HepG2 (cell line): ENCODE measurements around the gene CFAP61. TPM values are rescaled to one million over a fixed set of nuclear protein-coding genes. Genes with fewer than 3 reads are reported as not detected.

ENCODE experiments used
- ATAC-seq: fragments of 200-7000 bp; cut with Tn5 transposase; 3 replicates; pipeline ENCODE4 v1.9.1; 2020; ENCODE audit warnings: mild to moderate bottlenecking, moderate library complexity
- BruUV-seq: library from RNA; stranded (reverse); fragments of 400-500 nt; replicated peaks from 2 replicates; lab custom pipeline; 2021; lab: Mats Ljungman, UMichigan
- CTCF ChIA-PET: fragments of 300-600 bp; formaldehyde crosslinking; extraction: SDS; loops from one replicate; lab custom pipeline; 2021; ENCODE audit warnings: low total read pairs, inconsistent platforms, low intra/inter-chr PET ratio; lab: Yijun Ruan, JAX
- POLR2A ChIA-PET: fragments of 350-600 bp; sonication (Branson Sonifier 250); formaldehyde crosslinking; loops from one replicate; lab custom pipeline; 2020; ENCODE audit warnings: antibody characterized with exemption, inconsistent platforms; lab: Yijun Ruan, JAX
- DNase-seq: peaks from one replicate; pipeline ENCODE4 v3.0.0-alpha.2; 2015; ENCODE audit warnings: low spot score
- FAIRE-seq: peaks from 3 replicates; lab custom pipeline; 2011; peaks lifted over from hg19 to GRCh38; lab: Jason Lieb, UNC
- H2AFZ ChIP-seq: one replicate; pipeline ENCODE4 v1.6.1; 2011; ENCODE audit warnings: low read length, inconsistent platforms
- H3K27ac ChIP-seq: fragments of 300-600 bp; 3 replicates; pipeline ENCODE4 v1.8.0; 2011; ENCODE audit warnings: mixed run types, mild to moderate bottlenecking, mixed read lengths, low read length, inconsistent platforms; ENCODE audit not compliant: insufficient read depth; ENCODE audit errors: extremely low read length
- H3K27me3 ChIP-seq, 2 experiments: fragments of 200-600 bp in 1 of 2; 2 replicates in 1 of 2; 3 replicates in 1 of 2; pipeline versions ENCODE4 v1.6.0 to v1.8.0; 2011; ENCODE audit warnings: low read length in 2 of 2, mild to moderate bottlenecking in 2 of 2, moderate library complexity in 2 of 2, inconsistent platforms in 1 of 2; ENCODE audit not compliant: insufficient read depth in 2 of 2, control insufficient read depth in 1 of 2
- H3K36me3 ChIP-seq, 2 experiments: fragments of 200-600 bp in 1 of 2; replicated peaks in 1 of 2; 2 replicates in 1 of 2; 3 replicates in 1 of 2; pipeline versions ENCODE4 v1.5.1 to v1.8.0; 2011; ENCODE audit warnings: low read length in 2 of 2, inconsistent platforms in 1 of 2; ENCODE audit not compliant: insufficient read depth in 2 of 2, control insufficient read depth in 1 of 2
- H3K4me1 ChIP-seq: 2 replicates; pipeline ENCODE4 v1.5.1; 2012; ENCODE audit warnings: low read length, inconsistent platforms; ENCODE audit not compliant: insufficient read depth
- H3K4me2 ChIP-seq: 2 replicates; pipeline ENCODE4 v1.6.0; 2011; ENCODE audit warnings: low read depth, low read length, inconsistent platforms
- H3K4me3 ChIP-seq, 3 experiments: fragments of 200-600 bp in 1 of 3; sonication (generic), shearing (Covaris generic) in 1 of 3; replicated peaks in 1 of 3; 2 replicates each; pipeline ENCODE4 v1.5.1; 2011 to 2016; ENCODE audit warnings: low read length in 3 of 3, inconsistent platforms in 2 of 3, low read depth in 2 of 3, mild to moderate bottlenecking in 2 of 3, control low read depth in 1 of 3, mixed read lengths in 1 of 3; ENCODE audit not compliant: insufficient read depth in 1 of 3
- H3K79me2 ChIP-seq: one replicate; pipeline ENCODE4 v1.6.1; 2011; ENCODE audit warnings: low read length, inconsistent platforms; ENCODE audit not compliant: insufficient read depth
- H3K9ac ChIP-seq: 2 replicates; pipeline ENCODE4 v1.6.0; 2011; ENCODE audit warnings: mild to moderate bottlenecking, low read depth, low read length, inconsistent platforms; ENCODE audit not compliant: insufficient read depth
- H3K9me3 ChIP-seq: 2 replicates; pipeline ENCODE4 v1.5.1; 2012; ENCODE audit warnings: mild to moderate bottlenecking, low read length
- H4K20me1 ChIP-seq: 2 replicates; pipeline ENCODE4 v1.6.0; 2011; ENCODE audit warnings: inconsistent platforms, mild to moderate bottlenecking, low read length, moderate library complexity; ENCODE audit not compliant: insufficient read depth
- PLSCR1 ChIP-seq: sonication (generic); formaldehyde crosslinking; IDR thresholded peaks from 2 replicates; pipeline ENCODE4 v1.5.0; 2020; ENCODE audit warnings: missing genetic modification reagents, mild to moderate bottlenecking, borderline replicate concordance
- SNAI1 ChIP-seq: sonication (generic); formaldehyde crosslinking; IDR thresholded peaks from 2 replicates; pipeline ENCODE4 v1.5.0; 2020; ENCODE audit warnings: mild to moderate bottlenecking, missing genetic modification reagents, borderline replicate concordance
- ZNF12 ChIP-seq: sonication (generic); formaldehyde crosslinking; IDR thresholded peaks from 2 replicates; pipeline ENCODE4 v1.5.0; 2020; ENCODE audit warnings: missing genetic modification reagents
- WGBS: methylation state at CpG from one replicate; pipeline ENCODE4 v1.1.6; 2017; ENCODE audit warnings: low lambda C conversion rate; 5-methylcytosine and 5-hydroxymethylcytosine counted together
- in situ Hi-C: cut with HindIII; loops from 2 replicates; pipeline ENCODE4 v1.10.0; 2017; ENCODE audit warnings: low pct_unique_long_range_greater_than_20kb; ENCODE audit not compliant: extremely low pct_ligation_motif_present
- intact Hi-C: fragments of 100-400 bp; cut with micrococcal nuclease; formaldehyde crosslinking; loops from one replicate; pipeline ENCODE4 v1.10.0; 2022; ENCODE audit not compliant: unreplicated experiment
- polyA plus RNA-seq, 8 experiments: library from polyadenylated mRNA; depleted of rRNA in 3 of 8; stranded (reverse) in 7 of 8; unstranded in 1 of 8; fragments of >200 nt; fragmentation: Illumina TruSeq in 4 of 8; extraction: Trizol in 4 of 8; gene quantifications; 2 replicates each; pipeline versions ENCODE4 v1.2.1 to v1.2.3, GENCODE V29; 2011 to 2016; ENCODE audit warnings: low read depth in 4 of 8, missing spikeins in 1 of 8, mixed read lengths in 1 of 8; ENCODE audit not compliant: insufficient read depth in 1 of 8
- total RNA-seq, 5 experiments: library from RNA; depleted of rRNA; stranded (reverse); fragments of >200 nt; fragmentation: Illumina TruSeq; extraction: Trizol; gene quantifications; 2 replicates each; pipeline ENCODE4 v1.2.3, GENCODE V29; 2016; ENCODE audit warnings: low read depth in 1 of 5

The CFAP61 gene
- total and polyA plus RNA-seq, 2 of the 13 experiments (the other 11 are each of a cell fraction or from before 2014, with no cell fraction given): 0.27 TPM; not detected in 1

GRCh38 chr20:20023395-20023794 lies 28.9 kb upstream of the CFAP61 start:
- CTCF ChIA-PET: no interaction called here
- Histone ChIP-seq H3K27ac (no peak overlapping the region), H3K4me3 (no peak overlapping the region), H3K9ac (no peak overlapping the region)
- intact Hi-C loops: no loop called here
- TF ChIP-seq ZNF12 (CRISPR knock-in tag) (peak; percentile 78), PLSCR1 (no peak)
- TF ChIP-seq, all 625 proteins: peak for 1
- over 99% methylated on average over 3 of the region's 3 CpGs for WGBS
- DNase-seq (no peak), ATAC-seq (no peak), FAIRE-seq (no peak)
- H4K20me1 ChIP-seq: peaks cover 2% of the 10 kb centered on the region
- H3K79me2 ChIP-seq: peaks cover 87% of the 10 kb centered on the region
- H3K4me1 ChIP-seq: peaks cover 35% of the 10 kb centered on the region
- in situ Hi-C loops: no loop called here
- peaks cover 11 to 72% of the 10 kb centered on the region in 2 experiments for H3K36me3 ChIP-seq
- BruUV-seq: no TSS peak
- no peak overlapping the region for H2AFZ ChIP-seq
- no peaks in the 10 kb centered on the region for H3K27me3 ChIP-seq
- no peak overlapping the region for H3K4me2 ChIP-seq
- no peaks in the 10 kb centered on the region for H3K9me3 ChIP-seq
- POLR2A ChIA-PET: no interaction called here

- Histone ChIP-seq H2AFZ (no peak overlapping the region), H3K4me3 (no peak overlapping the region), H3K4me2 (no peak overlapping the region), H3K9ac (no peak overlapping the region), H4K20me1 (no peaks in the 10 kb centered on the region; the same call in 1 of the 2 replicates), H3K4me1 (peaks cover 19% of the 10 kb centered on the region), H3K9me3 (no peaks in the 10 kb centered on the region), H3K27ac (no peak overlapping the region), H3K79me2 (peaks cover 75% of the 10 kb centered on the region), H3K36me3 (peaks cover 13 to 76% of the 10 kb centered on the region in 2 experiments), H3K27me3 (no peaks in the 10 kb centered on the region)
- FAIRE-seq: no peak
- ATAC-seq: no peak
- no peak for DNase-seq
- in situ Hi-C loops: no loop called here
- ChIA-PET CTCF (no interaction called here), POLR2A (interaction anchor here (3.0 kb wide), 1 partner anchor 8 kb away, joined by 11 read pairs; the partner anchor contains the start of gene NAA20)
- TF ChIP-seq SNAI1 (CRISPR knock-in tag): no peak
- intact Hi-C loops: no loop called here
- no TSS peak for BruUV-seq
Measured at GRCh38 chr20:20024942-20025341, 27.4 kb upstream of the CFAP61 start.
